Pons (tissue), 1 donor: ENCODE measurements around the gene ZC3H11A.
A peak's percentile ranks its signal among the peaks of the same experiment; 100 is the strongest.
"Not testable (repeated sequence)": the region's sequence is repeated elsewhere in the genome, so short reads cannot be mapped to it uniquely, and the experiment has no call there.

Experiments used
- DNase-seq: peaks from one replicate; pipeline ENCODE4 v3.0.0-alpha.2; 2016; ENCODE audit warnings: low spot score

ZC3H11A gene

GRCh38 chr1:203781962-203782361 lies 13.5 kb upstream of the ZC3H11A start:
- no peak for DNase-seq

GRCh38 chr1:203789966-203790365 lies 5.5 kb upstream of the ZC3H11A start:
- DNase-seq = no peak

- DNase-seq = no peak
These were observed 3.9 kb upstream of the ZC3H11A start for GRCh38 chr1:203791498-203791897.

GRCh38 chr1:203792486-203792885 lies 2.9 kb upstream of the ZC3H11A start:
- no peak for DNase-seq

GRCh38 chr1:203793561-203793960 lies 1.9 kb upstream of the ZC3H11A start:
- DNase-seq = not testable (repeated sequence)

GRCh38 chr1:203794764-203795440 lies 521 bp upstream of the ZC3H11A start:
- no peak for DNase-seq

GRCh38 chr1:203796236-203796605 lies 798 bp downstream of the ZC3H11A start:
- peak; percentile 54 for DNase-seq

- DNase-seq = no peak
These were observed 1.8 kb downstream of the ZC3H11A start for GRCh38 chr1:203797216-203797615.

- peak; percentile 23 for DNase-seq
These were observed 2.7 kb downstream of the ZC3H11A start for GRCh38 chr1:203797948-203798655.

- no peak for DNase-seq
These were observed 3.7 kb downstream of the ZC3H11A start for GRCh38 chr1:203799157-203799556.

GRCh38 chr1:203799971-203800370 lies 4.5 kb downstream of the ZC3H11A start:
- DNase-seq = no peak

- DNase-seq = no peak
These were observed 10.3 kb downstream of the ZC3H11A start for GRCh38 chr1:203805689-203806088.

- no peak for DNase-seq
These were observed 11.8 kb downstream of the ZC3H11A start for GRCh38 chr1:203807196-203807595.

- DNase-seq = no peak
These were observed 18.3 kb downstream of the ZC3H11A start for GRCh38 chr1:203813581-203814341.

GRCh38 chr1:203818399-203818798 lies 23.0 kb downstream of the ZC3H11A start:
- no peak for DNase-seq

- DNase-seq = no peak
These were observed 27.9 kb downstream of the ZC3H11A start for GRCh38 chr1:203823306-203823705.

- no peak for DNase-seq
These were observed 30.8 kb downstream of the ZC3H11A start for GRCh38 chr1:203826175-203826574.

GRCh38 chr1:203828002-203828401 lies 32.6 kb downstream of the ZC3H11A start:
- DNase-seq = no peak

GRCh38 chr1:203828503-203828902 lies 33.1 kb downstream of the ZC3H11A start:
- no peak for DNase-seq

GRCh38 chr1:203829247-203829646 lies 33.8 kb downstream of the ZC3H11A start:
- not testable (repeated sequence) for DNase-seq

GRCh38 chr1:203835476-203835875 lies 40.1 kb downstream of the ZC3H11A start:
- DNase-seq = no peak

GRCh38 chr1:203839081-203839480 lies 43.7 kb downstream of the ZC3H11A start:
- DNase-seq = no peak

GRCh38 chr1:203840208-203840808 lies 44.9 kb downstream of the ZC3H11A start:
- DNase-seq = no peak
